ENCODE data around the gene ATAT1. TPM values are rescaled to one million over a fixed set of nuclear protein-coding genes. Genes with fewer than 3 reads are reported as not detected.

The ATAT1 gene
- total RNA-seq, 1 donor, result 4.7 TPM

DNA sequence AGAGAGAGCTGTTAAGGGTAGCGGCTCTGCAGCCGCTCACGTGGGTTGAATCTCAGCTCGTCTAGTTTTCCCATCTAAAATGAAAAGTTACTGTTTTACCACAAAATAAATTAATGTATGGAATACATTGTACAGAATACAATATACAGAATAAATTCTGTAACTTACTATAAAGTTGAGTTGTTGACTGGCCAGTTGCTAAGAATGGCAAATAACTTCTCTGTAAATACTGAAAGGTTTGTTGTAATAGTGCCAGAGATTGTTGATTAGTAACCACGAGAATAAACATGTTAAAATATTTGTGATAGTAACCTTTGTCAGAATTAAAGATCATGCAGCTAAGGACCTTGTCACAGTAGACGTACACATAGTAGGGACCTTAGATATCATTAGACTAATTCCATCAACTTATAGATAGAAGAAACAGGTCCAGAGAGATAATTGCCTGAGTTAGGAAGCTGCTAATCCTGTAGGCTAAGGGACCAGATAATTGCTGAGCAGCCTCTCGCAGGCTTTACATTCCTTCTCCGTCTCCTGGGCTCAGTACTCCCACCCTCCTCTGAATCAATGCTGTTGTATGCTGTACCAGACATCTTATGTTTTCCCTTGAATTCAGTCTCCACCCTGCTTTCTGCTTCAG, 64.7 kb downstream of the ATAT1 start:
- H2AFZ ChIP-seq (ENCODE audit: low read length), result peak overlapping the region; percentile 79

More for the DNA sequence above, 64.7 kb downstream of the ATAT1 start:
- Histone ChIP-seq H3K36me3 (ENCODE audit: insufficient read depth, low read length) (no peaks in the 10 kb centered on the region), H3K4me1 (ENCODE audit: insufficient read depth, low read length) (peaks cover 35% of the 10 kb centered on the region), H4K20me1 (ENCODE audit: insufficient read depth, low read length) (peaks cover under 1% of the 10 kb centered on the region), H3K9me3 (ENCODE audit: low read depth, low read length) (no peaks in the 10 kb centered on the region), H3K4me2 (ENCODE audit: insufficient read depth, low read length) (peak overlapping the region; percentile 81), H3K79me2 (ENCODE audit: insufficient read depth, low read length) (peaks cover 29% of the 10 kb centered on the region), H3K4me3 (ENCODE audit: insufficient read depth, low read length) (peak overlapping the region; percentile 85), H3K27ac (ENCODE audit: low read depth, low read length) (peak overlapping the region; percentile 74), H3K27me3 (ENCODE audit: insufficient read depth, low read length) (no peaks in the 10 kb centered on the region)
- DNase-seq (ENCODE audit: insufficient read length, low spot score, missing footprints), result no peak
- TF ChIP-seq, protein P1, sequence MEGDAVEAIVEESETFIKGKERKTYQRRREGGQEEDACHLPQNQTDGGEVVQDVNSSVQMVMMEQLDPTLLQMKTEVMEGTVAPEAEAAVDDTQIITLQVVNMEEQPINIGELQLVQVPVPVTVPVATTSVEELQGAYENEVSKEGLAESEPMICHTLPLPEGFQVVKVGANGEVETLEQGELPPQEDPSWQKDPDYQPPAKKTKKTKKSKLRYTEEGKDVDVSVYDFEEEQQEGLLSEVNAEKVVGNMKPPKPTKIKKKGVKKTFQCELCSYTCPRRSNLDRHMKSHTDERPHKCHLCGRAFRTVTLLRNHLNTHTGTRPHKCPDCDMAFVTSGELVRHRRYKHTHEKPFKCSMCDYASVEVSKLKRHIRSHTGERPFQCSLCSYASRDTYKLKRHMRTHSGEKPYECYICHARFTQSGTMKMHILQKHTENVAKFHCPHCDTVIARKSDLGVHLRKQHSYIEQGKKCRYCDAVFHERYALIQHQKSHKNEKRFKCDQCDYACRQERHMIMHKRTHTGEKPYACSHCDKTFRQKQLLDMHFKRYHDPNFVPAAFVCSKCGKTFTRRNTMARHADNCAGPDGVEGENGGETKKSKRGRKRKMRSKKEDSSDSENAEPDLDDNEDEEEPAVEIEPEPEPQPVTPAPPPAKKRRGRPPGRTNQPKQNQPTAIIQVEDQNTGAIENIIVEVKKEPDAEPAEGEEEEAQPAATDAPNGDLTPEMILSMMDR (IDR thresholded peaks at IDR 0.05; ENCODE audit: extremely low read depth, low read depth, low read length), result no peak

Small RNA genes within 50 kb of the gene (small RNA-seq; reads per million reads assigned to genes)
- 0.30 reads per million for gene MIR877

Other genes with a start within 250 kb of the ATAT1 start
- gene HLA-E, start 137.4 kb upstream of the ATAT1 start, total RNA-seq, result 320 and 343 TPM in 2 replicates
- 56.5 and 64.8 TPM in 2 replicates for gene GNL1, start 70.4 kb upstream of the ATAT1 start, total RNA-seq
- gene PRR3, start 69.6 kb upstream of the ATAT1 start, total RNA-seq, result 6.8 and 7.2 TPM in 2 replicates
- 37.3 and 37.4 TPM in 2 replicates for gene ABCF1, start 55.4 kb upstream of the ATAT1 start, total RNA-seq
- 29.0 and 37.4 TPM in 2 replicates for gene PPP1R10, start 9.6 kb upstream of the ATAT1 start, total RNA-seq
- 67.3 and 83.4 TPM in 2 replicates for gene MRPS18B, start 9.0 kb upstream of the ATAT1 start, total RNA-seq
- 4.7 and 6.2 TPM in 2 replicates for gene C6orf136, start 20.3 kb downstream of the ATAT1 start, total RNA-seq
- 25.6 and 26.1 TPM in 2 replicates for gene DHX16, start 46.1 kb downstream of the ATAT1 start, total RNA-seq
- gene PPP1R18, start 59.8 kb downstream of the ATAT1 start, total RNA-seq, result 62.6 and 63.9 TPM in 2 replicates
- 2.9 and 3.3 TPM in 2 replicates for gene NRM, start 64.1 kb downstream of the ATAT1 start, total RNA-seq
- gene MDC1, start 90.4 kb downstream of the ATAT1 start, total RNA-seq, result 5.1 and 5.3 TPM in 2 replicates
- 509 and 605 TPM in 2 replicates for gene TUBB, start 93.5 kb downstream of the ATAT1 start, total RNA-seq
- gene FLOT1, start 115.8 kb downstream of the ATAT1 start, total RNA-seq, result 101 and 114 TPM in 2 replicates
- 29.5 and 54.6 TPM in 2 replicates for gene IER3, start 117.7 kb downstream of the ATAT1 start, total RNA-seq